Left ventricle myocardium superior (tissue), 1 donor: ENCODE results near the gene ZNF273. TPM values are rescaled to one million over a fixed set of nuclear protein-coding genes. Genes with fewer than 3 reads are reported as not detected.

Experiments
- total RNA-seq: library from RNA; stranded (reverse); fragmentation: NEBNext Ultra II Directional; extraction: Animal tissue kit (Norgen Biotek cat#: 25700); gene quantifications from one replicate; pipeline ENCODE4 v1.2.1, GENCODE V29; 2021
- donor health status: DM: no; HTN: yes; CAD: no; lungs with severe emphysema.

ZNF273 gene
- total RNA-seq, 1 donor from 2014 or later: 2.4 TPM

Other genes starting within 250 kb of the ZNF273 start
- 1.1 TPM for gene ZNF107, start 237.1 kb upstream of the ZNF273 start, total RNA-seq
- 4.8 TPM for gene ZNF138, start 108.8 kb upstream of the ZNF273 start, total RNA-seq
- gene ZNF117, start 87.8 kb downstream of the ZNF273 start, total RNA-seq: 2.8 TPM
- 5.8 TPM for gene ERV3-1, start 103.4 kb downstream of the ZNF273 start, total RNA-seq